ENCODE data around the gene PGAP6. TPM values are rescaled to one million over a fixed set of nuclear protein-coding genes. Genes with fewer than 3 reads are reported as not detected.

PGAP6 gene
- total RNA-seq, 2 experiments from 2014 or later: 59.7 to 63.7 TPM

- H3K4me1 Mint-ChIP-seq (ENCODE audit: low read depth): peaks cover 17% of the 10 kb centered on the region
- peak overlapping the region; percentile 42 for H3K27ac Mint-ChIP-seq
- H3K9me3 Mint-ChIP-seq: no peaks in the 10 kb centered on the region
- peaks cover 35% of the 10 kb centered on the region for H3K36me3 Mint-ChIP-seq (ENCODE audit: low read depth)
- CTCF ChIA-PET: no interaction called here
- H3K27me3 ChIP-seq (ENCODE audit: control insufficient read depth in 1 of 2, insufficient read depth in 2 of 2, low read length in 2 of 2): no peaks in the 10 kb centered on the region
- H3K27me3 Mint-ChIP-seq: no peaks in the 10 kb centered on the region
- H3K27ac ChIP-seq (ENCODE audit: low read depth in 1 of 2, low read length in 2 of 2): no peak overlapping the region
- ATAC-seq (ENCODE audit: poor library complexity) (no peak), DNase-seq (peak in 1 of 14 experiments; percentile 21)
- no peak overlapping the region for H3K4me3 Mint-ChIP-seq
- peaks cover 22% of the 10 kb centered on the region for H3K4me1 ChIP-seq (ENCODE audit: insufficient read depth, low read length)
- H3K36me3 ChIP-seq (ENCODE audit: insufficient read depth, low read length): peaks cover 66% of the 10 kb centered on the region
- H3K4me3 ChIP-seq (ENCODE audit: low read length): no peak overlapping the region
- peaks cover 0 to 8% of the 10 kb centered on the region in 2 experiments for H3K9me3 ChIP-seq (ENCODE audit: control insufficient read depth in 1 of 2, insufficient read depth in 1 of 2, low read length in 2 of 2)
- intact Hi-C loops (cut with DNase I, micrococcal nuclease): no loop called here
- TF ChIP-seq, protein P1, sequence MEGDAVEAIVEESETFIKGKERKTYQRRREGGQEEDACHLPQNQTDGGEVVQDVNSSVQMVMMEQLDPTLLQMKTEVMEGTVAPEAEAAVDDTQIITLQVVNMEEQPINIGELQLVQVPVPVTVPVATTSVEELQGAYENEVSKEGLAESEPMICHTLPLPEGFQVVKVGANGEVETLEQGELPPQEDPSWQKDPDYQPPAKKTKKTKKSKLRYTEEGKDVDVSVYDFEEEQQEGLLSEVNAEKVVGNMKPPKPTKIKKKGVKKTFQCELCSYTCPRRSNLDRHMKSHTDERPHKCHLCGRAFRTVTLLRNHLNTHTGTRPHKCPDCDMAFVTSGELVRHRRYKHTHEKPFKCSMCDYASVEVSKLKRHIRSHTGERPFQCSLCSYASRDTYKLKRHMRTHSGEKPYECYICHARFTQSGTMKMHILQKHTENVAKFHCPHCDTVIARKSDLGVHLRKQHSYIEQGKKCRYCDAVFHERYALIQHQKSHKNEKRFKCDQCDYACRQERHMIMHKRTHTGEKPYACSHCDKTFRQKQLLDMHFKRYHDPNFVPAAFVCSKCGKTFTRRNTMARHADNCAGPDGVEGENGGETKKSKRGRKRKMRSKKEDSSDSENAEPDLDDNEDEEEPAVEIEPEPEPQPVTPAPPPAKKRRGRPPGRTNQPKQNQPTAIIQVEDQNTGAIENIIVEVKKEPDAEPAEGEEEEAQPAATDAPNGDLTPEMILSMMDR (IDR thresholded peaks at IDR 0.05): no peak
- POLR2A ChIA-PET: interaction anchor here (0.5 to 2.3 kb wide), 2 partner anchors 9 to 14 kb away, joined by 3 to 60 read pairs; partner anchors contain the start of gene PGAP6
Measured at GRCh38 chr16:372302-372983, 9.3 kb downstream of the PGAP6 start.

GRCh38 chr16:371515-372301, 10.1 kb downstream of the PGAP6 start:
- Histone ChIP-seq H3K4me1 (ENCODE audit: insufficient read depth, low read length) (peaks cover 22% of the 10 kb centered on the region), H3K36me3 (ENCODE audit: insufficient read depth, low read length) (peaks cover 66% of the 10 kb centered on the region), H3K9me3 (ENCODE audit: control insufficient read depth in 1 of 2, insufficient read depth in 1 of 2, low read length in 2 of 2) (peaks cover 0 to 8% of the 10 kb centered on the region in 2 experiments), H3K27me3 (ENCODE audit: control insufficient read depth in 1 of 2, insufficient read depth in 2 of 2, low read length in 2 of 2) (no peaks in the 10 kb centered on the region), H3K4me3 (ENCODE audit: low read length) (no peak overlapping the region), H3K27ac (ENCODE audit: low read depth in 1 of 2, low read length in 2 of 2) (no peak overlapping the region)
- Mint-ChIP-seq H3K27ac (peak overlapping the region; percentile 42), H3K36me3 (ENCODE audit: low read depth) (peaks cover 41% of the 10 kb centered on the region), H3K4me3 (peak overlapping the region; percentile 56), H3K4me1 (ENCODE audit: low read depth) (peaks cover 17% of the 10 kb centered on the region), H3K9me3 (no peaks in the 10 kb centered on the region), H3K27me3 (no peaks in the 10 kb centered on the region)
- POLR2A ChIA-PET: interaction anchor here (0.6 to 2.3 kb wide), 5 partner anchors 10 to 54 kb away, joined by 3 to 60 read pairs (median 7); partner anchors contain the start of genes AXIN1, DECR2, PGAP6 and RAB11FIP3
- TF ChIP-seq, protein P1 (IDR thresholded peaks at IDR 0.05): no peak
- DNase-seq: peak in 1 of 14 experiments; percentile 36
- intact Hi-C loops (cut with DNase I, micrococcal nuclease): no loop called here
- no peak for ATAC-seq (ENCODE audit: poor library complexity)
- CTCF ChIA-PET: interaction anchor here (2.0 kb wide), 1 partner anchor 30 kb away, joined by 8 read pairs; the partner anchor contains the start of gene DECR2

DNA sequence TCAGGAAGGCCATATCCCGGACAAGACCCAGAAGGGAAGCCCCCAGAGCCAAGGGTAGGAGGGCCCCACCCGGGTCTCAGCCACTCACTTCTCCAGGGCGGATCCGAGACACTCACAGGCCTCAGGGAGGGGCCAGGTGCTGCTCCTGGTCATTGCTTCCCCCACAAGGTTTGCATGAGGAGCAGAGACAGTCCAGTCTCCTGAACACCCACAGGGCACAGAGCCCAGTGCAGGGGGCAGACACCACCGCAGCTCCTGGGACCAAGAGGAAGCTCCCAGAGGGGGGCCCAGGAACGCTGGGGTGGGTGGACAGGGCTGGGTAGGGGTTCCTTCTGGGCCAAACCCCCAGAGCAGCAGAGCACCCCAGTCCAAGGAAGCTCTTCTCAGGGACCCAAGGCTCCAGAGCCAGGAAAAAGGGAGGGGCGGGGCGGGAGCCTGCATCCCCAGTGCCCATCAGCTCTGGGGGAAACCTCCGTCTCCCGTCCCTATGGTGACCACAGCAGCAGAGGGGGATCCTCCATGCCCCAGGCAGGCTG, 10.7 kb downstream of the PGAP6 start:
- Histone ChIP-seq H3K4me3 (ENCODE audit: low read length) (peak overlapping the region; percentile 30), H3K4me1 (ENCODE audit: insufficient read depth, low read length) (peaks cover 22% of the 10 kb centered on the region), H3K9me3 (ENCODE audit: control insufficient read depth in 1 of 2, insufficient read depth in 1 of 2, low read length in 2 of 2) (peaks cover 0 to 8% of the 10 kb centered on the region in 2 experiments), H3K27ac (ENCODE audit: low read depth in 1 of 2, low read length in 2 of 2) (peak overlapping the region; percentile 23 to 60), H3K27me3 (ENCODE audit: control insufficient read depth in 1 of 2, insufficient read depth in 2 of 2, low read length in 2 of 2) (no peaks in the 10 kb centered on the region), H3K36me3 (ENCODE audit: insufficient read depth, low read length) (peaks cover 64% of the 10 kb centered on the region)
- no peaks in the 10 kb centered on the region for H3K27me3 Mint-ChIP-seq
- H3K27ac Mint-ChIP-seq: peak overlapping the region; percentile 83
- peak overlapping the region; percentile 95 for H3K4me3 Mint-ChIP-seq
- peaks cover 17% of the 10 kb centered on the region for H3K4me1 Mint-ChIP-seq (ENCODE audit: low read depth)
- ATAC-seq (ENCODE audit: poor library complexity) (no peak), DNase-seq (peak in 1 of 14 experiments; percentile 39)
- TF ChIP-seq, protein P1 (IDR thresholded peaks at IDR 0.05): no peak
- intact Hi-C loops (cut with DNase I, micrococcal nuclease): loop anchor here in 1 of 2 experiments (1.0 kb wide), 3 partner anchors 10 to 30 kb away; partner anchors contain the start of genes AXIN1, DECR2 and PGAP6
- ChIA-PET CTCF (interaction anchor here (0.9 to 2.0 kb wide), 5 partner anchors 9 to 274 kb away, joined by 3 to 8 read pairs (median 4); partner anchors contain the start of genes DECR2 and FAM234A), POLR2A (interaction anchor here (0.6 to 2.3 kb wide), 9 partner anchors 9 to 136 kb away, joined by 3 to 60 read pairs (median 4); partner anchors contain the start of genes AXIN1, DECR2, PGAP6 and RAB11FIP3)
- no peaks in the 10 kb centered on the region for H3K9me3 Mint-ChIP-seq
- H3K36me3 Mint-ChIP-seq (ENCODE audit: low read depth): peaks cover 38% of the 10 kb centered on the region

Data from CD4-positive, alpha-beta T cell (primary cell).